ENCODE results near the gene GABRG3. TPM values are rescaled to one million over a fixed set of nuclear protein-coding genes. Genes with fewer than 3 reads are reported as not detected.

The GABRG3 gene
- total RNA-seq, 1 experiment from 2014 or later, result not detected

DNA sequence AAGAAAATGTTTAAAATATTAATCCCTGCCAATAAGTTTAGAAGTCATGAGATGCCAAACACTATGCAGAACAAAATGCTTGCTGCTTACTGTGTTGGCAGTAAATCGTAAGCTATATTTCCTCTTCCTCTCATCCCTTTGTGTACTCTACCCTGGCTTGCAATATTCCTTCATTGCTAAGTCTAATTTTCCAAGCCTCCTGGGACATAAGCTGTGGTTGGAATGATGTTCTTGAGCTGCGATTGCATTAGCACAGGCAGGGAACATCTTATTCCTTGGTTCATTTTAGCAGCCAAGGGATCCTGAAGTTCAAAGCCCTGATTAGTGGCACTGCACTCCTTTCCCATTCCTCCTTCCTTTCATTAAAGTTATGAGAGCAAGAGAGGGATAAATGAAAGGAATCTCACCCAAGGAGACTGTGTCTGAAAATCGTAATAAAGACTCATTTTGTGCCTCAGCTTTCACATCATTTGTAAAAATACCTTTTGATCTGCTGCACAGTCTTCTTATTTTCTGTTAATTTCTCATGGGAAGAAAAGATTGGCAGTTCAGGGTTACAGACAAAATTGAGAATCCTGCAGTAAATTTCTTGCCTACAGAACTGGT, 592.9 kb downstream of the GABRG3 start:
- no peak for DNase-seq (ENCODE audit: low read depth, low spot score)
- ChIA-PET CTCF (no interaction called here), RAD21 (ENCODE audit: low non-redundant PET in 1 of 2, low total read pairs in 2 of 2, uncharacterized antibody in 2 of 2, unreplicated experiment in 2 of 2) (no interaction called here), POLR2A (no interaction called here)
- no peak overlapping the region for H3K27ac ChIP-seq (ENCODE audit: low read depth, low read length)
- H3K4me3 ChIP-seq (replicated peaks in 1 of 2; ENCODE audit: low read depth in 1 of 2, low read length in 2 of 2), result no peak overlapping the region
- intact Hi-C loops (cut with micrococcal nuclease), result no loop called here
- no peaks in the 10 kb centered on the region for H3K9me2 ChIP-seq (ENCODE audit: insufficient read depth)
- no peak overlapping the region for H2AFZ ChIP-seq (ENCODE audit: low read depth, low read length, poor library complexity, severe bottlenecking)
- ATAC-seq, result no peak
- H3K27me3 ChIP-seq (ENCODE audit: insufficient read depth, low read length), result no peaks in the 10 kb centered on the region
- H3K9me3 ChIP-seq (ENCODE audit: control insufficient read depth in 1 of 2, insufficient read depth in 1 of 2, low read depth in 1 of 2, low read length in 2 of 2), result peaks cover 28 to 53% of the 10 kb centered on the region in 2 experiments
- TF ChIP-seq, protein P1, sequence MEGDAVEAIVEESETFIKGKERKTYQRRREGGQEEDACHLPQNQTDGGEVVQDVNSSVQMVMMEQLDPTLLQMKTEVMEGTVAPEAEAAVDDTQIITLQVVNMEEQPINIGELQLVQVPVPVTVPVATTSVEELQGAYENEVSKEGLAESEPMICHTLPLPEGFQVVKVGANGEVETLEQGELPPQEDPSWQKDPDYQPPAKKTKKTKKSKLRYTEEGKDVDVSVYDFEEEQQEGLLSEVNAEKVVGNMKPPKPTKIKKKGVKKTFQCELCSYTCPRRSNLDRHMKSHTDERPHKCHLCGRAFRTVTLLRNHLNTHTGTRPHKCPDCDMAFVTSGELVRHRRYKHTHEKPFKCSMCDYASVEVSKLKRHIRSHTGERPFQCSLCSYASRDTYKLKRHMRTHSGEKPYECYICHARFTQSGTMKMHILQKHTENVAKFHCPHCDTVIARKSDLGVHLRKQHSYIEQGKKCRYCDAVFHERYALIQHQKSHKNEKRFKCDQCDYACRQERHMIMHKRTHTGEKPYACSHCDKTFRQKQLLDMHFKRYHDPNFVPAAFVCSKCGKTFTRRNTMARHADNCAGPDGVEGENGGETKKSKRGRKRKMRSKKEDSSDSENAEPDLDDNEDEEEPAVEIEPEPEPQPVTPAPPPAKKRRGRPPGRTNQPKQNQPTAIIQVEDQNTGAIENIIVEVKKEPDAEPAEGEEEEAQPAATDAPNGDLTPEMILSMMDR (IDR thresholded peaks at IDR 0.05 in 2 of 3, conservative IDR thresholded peaks at IDR 0.05 in 1 of 3; ENCODE audit: borderline replicate concordance in 1 of 3, insufficient read depth in 1 of 3, low read depth in 2 of 3, low read length in 2 of 3), result no peak
- TF ChIP-seq ZNF274 (IDR thresholded peaks at IDR 0.05; ENCODE audit: low read depth, low read length) (no peak), EZH2 (IDR thresholded peaks at IDR 0.05) (no peak), POLR2A (IDR thresholded peaks at IDR 0.05; ENCODE audit: borderline replicate concordance, extremely low read depth, insufficient read depth, insufficient read length) (no peak), YY1 (IDR thresholded peaks at IDR 0.05; ENCODE audit: extremely low read depth, insufficient replicate concordance, low read depth, low read length) (no peak), CEBPB (IDR thresholded peaks at IDR 0.05; ENCODE audit: low read depth) (no peak), SRF (IDR thresholded peaks at IDR 0.05; ENCODE audit: low read depth) (no peak), JUND (IDR thresholded peaks at IDR 0.05) (no peak), EGR1 (IDR thresholded peaks at IDR 0.05; ENCODE audit: low read depth) (no peak), TCF7L2 (IDR thresholded peaks at IDR 0.05; ENCODE audit: borderline replicate concordance, extremely low read depth, insufficient read depth, insufficient read length) (no peak), CBX3 (IDR thresholded peaks at IDR 0.05; ENCODE audit: low read depth) (no peak), SP1 (IDR thresholded peaks at IDR 0.05; ENCODE audit: low read depth) (no peak), ELF1 (IDR thresholded peaks at IDR 0.05; ENCODE audit: borderline replicate concordance, low read depth) (no peak), ZFX (IDR thresholded peaks at IDR 0.05) (no peak)
- TF ChIP-seq, protein P2, sequence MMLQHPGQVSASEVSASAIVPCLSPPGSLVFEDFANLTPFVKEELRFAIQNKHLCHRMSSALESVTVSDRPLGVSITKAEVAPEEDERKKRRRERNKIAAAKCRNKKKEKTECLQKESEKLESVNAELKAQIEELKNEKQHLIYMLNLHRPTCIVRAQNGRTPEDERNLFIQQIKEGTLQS (IDR thresholded peaks at IDR 0.05), result no peak
- TF ChIP-seq, protein P3, sequence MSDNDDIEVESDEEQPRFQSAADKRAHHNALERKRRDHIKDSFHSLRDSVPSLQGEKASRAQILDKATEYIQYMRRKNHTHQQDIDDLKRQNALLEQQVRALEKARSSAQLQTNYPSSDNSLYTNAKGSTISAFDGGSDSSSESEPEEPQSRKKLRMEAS (IDR thresholded peaks at IDR 0.05), result no peak
- TF ChIP-seq, protein P4, sequence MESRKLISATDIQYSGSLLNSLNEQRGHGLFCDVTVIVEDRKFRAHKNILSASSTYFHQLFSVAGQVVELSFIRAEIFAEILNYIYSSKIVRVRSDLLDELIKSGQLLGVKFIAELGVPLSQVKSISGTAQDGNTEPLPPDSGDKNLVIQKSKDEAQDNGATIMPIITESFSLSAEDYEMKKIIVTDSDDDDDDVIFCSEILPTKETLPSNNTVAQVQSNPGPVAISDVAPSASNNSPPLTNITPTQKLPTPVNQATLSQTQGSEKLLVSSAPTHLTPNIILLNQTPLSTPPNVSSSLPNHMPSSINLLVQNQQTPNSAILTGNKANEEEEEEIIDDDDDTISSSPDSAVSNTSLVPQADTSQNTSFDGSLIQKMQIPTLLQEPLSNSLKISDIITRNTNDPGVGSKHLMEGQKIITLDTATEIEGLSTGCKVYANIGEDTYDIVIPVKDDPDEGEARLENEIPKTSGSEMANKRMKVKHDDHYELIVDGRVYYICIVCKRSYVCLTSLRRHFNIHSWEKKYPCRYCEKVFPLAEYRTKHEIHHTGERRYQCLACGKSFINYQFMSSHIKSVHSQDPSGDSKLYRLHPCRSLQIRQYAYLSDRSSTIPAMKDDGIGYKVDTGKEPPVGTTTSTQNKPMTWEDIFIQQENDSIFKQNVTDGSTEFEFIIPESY (IDR thresholded peaks at IDR 0.05; ENCODE audit: extremely low read depth, insufficient replicate concordance, low read length), result no peak
- no peaks in the 10 kb centered on the region for H3K36me3 ChIP-seq (ENCODE audit: control insufficient read depth in 1 of 2, insufficient read depth in 2 of 2, low read length in 2 of 2)
- no TSS peak for BruUV-seq (replicated peaks)
- no peak overlapping the region for H3K9ac ChIP-seq (ENCODE audit: low read length)
- H3K79me2 ChIP-seq (ENCODE audit: insufficient read depth, low read length), result no peaks in the 10 kb centered on the region
- H4K20me1 ChIP-seq (ENCODE audit: insufficient read depth), result no peaks in the 10 kb centered on the region
- H3K4me1 ChIP-seq (ENCODE audit: control insufficient read depth in 1 of 2, insufficient read depth in 2 of 2, low read length in 2 of 2), result no peaks in the 10 kb centered on the region
- no peak overlapping the region for H3K4me2 ChIP-seq (ENCODE audit: low read length)

Data from HCT116 (cell line).